ENCODE measurements around the gene LEUTX. TPM values are rescaled to one million over a fixed set of nuclear protein-coding genes. Genes with fewer than 3 reads are reported as not detected.

LEUTX gene
- total RNA-seq, 1 donor from 2014 or later, result not detected

DNA sequence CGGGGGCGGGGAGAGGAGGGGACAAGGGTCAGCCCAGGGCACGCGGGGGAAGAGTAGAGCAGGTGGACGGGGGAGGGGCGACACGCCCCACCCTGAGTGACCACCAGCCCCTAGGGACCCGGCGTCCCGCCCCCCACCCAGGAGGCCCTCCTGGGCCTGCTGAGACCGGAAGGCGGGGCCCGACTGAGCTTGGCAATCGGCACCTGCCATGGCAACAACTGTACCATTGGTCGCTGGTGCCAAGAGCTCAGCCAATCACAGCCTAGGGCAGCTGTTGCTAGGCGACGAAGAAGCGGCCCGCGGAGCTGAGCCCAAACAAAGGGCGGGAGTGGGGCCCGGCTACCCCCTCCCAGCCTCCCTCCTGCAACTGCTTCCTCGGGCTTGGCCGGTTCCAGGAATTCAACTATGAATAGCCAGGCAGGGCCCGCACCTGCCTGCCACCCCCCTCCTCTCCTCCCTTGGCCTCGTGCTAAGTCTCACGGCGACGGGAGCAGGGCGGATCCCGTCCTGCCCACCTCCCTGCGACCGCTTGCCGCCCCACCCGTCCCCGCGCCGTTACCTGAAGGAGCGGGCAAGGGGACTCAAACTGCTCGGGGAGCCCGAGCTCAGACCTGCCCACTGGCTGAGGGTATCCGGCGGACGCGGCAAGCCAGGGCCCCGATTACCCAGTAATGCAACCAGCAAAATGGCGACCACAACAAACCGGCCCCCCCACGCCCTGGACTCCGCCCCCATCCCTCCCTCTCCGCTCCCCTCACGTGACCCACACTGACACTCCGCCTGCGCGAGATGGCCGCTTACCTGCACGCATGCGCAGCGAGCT, 55.0 kb downstream of the LEUTX start, which contains the start of gene DYRK1B:
Gene DYRK1B, minus strand, starts transcription at position 699 of the 823 bp plus-strand sequence. CDS start 2,295 bp downstream, outside the sequence.
- H3K4me3 Mint-ChIP-seq (ENCODE audit: unreplicated experiment), result peak within 1 kb of the TSS; percentile 96
- H3K36me3 Mint-ChIP-seq (ENCODE audit: low read depth, unreplicated experiment), result peaks cover 54% of the 10 kb centered on the region
- peaks cover 21% of the 10 kb centered on the region for H3K27me3 Mint-ChIP-seq (ENCODE audit: unreplicated experiment)
- TF ChIP-seq, protein P1, sequence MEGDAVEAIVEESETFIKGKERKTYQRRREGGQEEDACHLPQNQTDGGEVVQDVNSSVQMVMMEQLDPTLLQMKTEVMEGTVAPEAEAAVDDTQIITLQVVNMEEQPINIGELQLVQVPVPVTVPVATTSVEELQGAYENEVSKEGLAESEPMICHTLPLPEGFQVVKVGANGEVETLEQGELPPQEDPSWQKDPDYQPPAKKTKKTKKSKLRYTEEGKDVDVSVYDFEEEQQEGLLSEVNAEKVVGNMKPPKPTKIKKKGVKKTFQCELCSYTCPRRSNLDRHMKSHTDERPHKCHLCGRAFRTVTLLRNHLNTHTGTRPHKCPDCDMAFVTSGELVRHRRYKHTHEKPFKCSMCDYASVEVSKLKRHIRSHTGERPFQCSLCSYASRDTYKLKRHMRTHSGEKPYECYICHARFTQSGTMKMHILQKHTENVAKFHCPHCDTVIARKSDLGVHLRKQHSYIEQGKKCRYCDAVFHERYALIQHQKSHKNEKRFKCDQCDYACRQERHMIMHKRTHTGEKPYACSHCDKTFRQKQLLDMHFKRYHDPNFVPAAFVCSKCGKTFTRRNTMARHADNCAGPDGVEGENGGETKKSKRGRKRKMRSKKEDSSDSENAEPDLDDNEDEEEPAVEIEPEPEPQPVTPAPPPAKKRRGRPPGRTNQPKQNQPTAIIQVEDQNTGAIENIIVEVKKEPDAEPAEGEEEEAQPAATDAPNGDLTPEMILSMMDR (IDR thresholded peaks at IDR 0.05; ENCODE audit: unreplicated experiment), result no peak
- H3K27ac Mint-ChIP-seq (ENCODE audit: unreplicated experiment), result peak within 1 kb of the TSS; percentile 97
- DNase-seq (ENCODE audit: low spot score), result peak; percentile 96
- H3K4me1 Mint-ChIP-seq (ENCODE audit: unreplicated experiment), result peaks cover 17% of the 10 kb centered on the region
- H3K9me3 Mint-ChIP-seq (ENCODE audit: unreplicated experiment), result no peaks in the 10 kb centered on the region

DNA sequence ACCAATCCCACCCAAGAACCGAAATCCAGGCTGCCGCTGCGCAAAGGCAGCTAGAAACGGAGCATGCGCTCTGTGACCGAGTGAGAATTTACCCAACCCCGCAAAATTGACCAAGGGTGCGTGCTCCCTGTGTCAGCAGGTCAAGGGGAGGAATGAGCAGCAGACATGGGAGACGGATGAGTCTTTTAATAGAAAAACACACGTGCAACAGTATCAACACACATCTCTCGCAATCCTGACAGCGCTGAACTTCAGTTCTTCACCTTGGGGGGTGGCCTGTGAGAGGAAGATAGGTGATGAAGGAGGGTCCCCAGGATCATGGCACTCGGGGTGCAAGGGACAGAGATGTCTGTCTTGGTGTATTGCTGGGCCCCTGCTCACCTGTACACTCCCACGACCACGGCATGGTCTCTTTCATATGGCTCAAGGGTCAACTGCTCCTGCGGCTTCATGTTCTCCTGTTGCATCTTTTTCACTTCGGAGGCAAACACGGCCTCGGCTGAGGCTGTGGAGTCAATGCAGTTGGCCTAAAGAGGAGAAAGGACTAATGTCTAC, 55.7 kb downstream of the LEUTX start:
- DNase-seq (ENCODE audit: low spot score), result no peak
- TF ChIP-seq, protein P1 (IDR thresholded peaks at IDR 0.05; ENCODE audit: unreplicated experiment), result no peak
- peaks cover 51% of the 10 kb centered on the region for H3K36me3 Mint-ChIP-seq (ENCODE audit: low read depth, unreplicated experiment)
- H3K27ac Mint-ChIP-seq (ENCODE audit: unreplicated experiment), result peak overlapping the region; percentile 92
- no peaks in the 10 kb centered on the region for H3K9me3 Mint-ChIP-seq (ENCODE audit: unreplicated experiment)
- peak overlapping the region; percentile 87 for H3K4me3 Mint-ChIP-seq (ENCODE audit: unreplicated experiment)
- peaks cover 22% of the 10 kb centered on the region for H3K27me3 Mint-ChIP-seq (ENCODE audit: unreplicated experiment)
- H3K4me1 Mint-ChIP-seq (ENCODE audit: unreplicated experiment), result peaks cover 17% of the 10 kb centered on the region

Small RNA genes lying within 50 kb of the gene (microRNA-seq; reads per million reads assigned to microRNA genes)
- gene MIR6719 (ENCODE audit: unreplicated experiment), result not detected

Other genes with a start within 250 kb of the LEUTX start
- 3.2 TPM for gene EID2B, start 246.0 kb upstream of the LEUTX start, total RNA-seq (ENCODE audit: unreplicated experiment)
- gene EID2, start 238.7 kb upstream of the LEUTX start, total RNA-seq (ENCODE audit: unreplicated experiment), result 19.6 TPM
- gene LGALS13, start 176.3 kb upstream of the LEUTX start, total RNA-seq (ENCODE audit: unreplicated experiment), result not detected
- not detected for gene LGALS16, start 122.9 kb upstream of the LEUTX start, total RNA-seq (ENCODE audit: unreplicated experiment)
- not detected for gene LGALS14, start 74.4 kb upstream of the LEUTX start, total RNA-seq (ENCODE audit: unreplicated experiment)
- not detected for gene CLC, start 40.8 kb upstream of the LEUTX start, total RNA-seq (ENCODE audit: unreplicated experiment)
- gene DYRK1B, start 55.3 kb downstream of the LEUTX start, total RNA-seq (ENCODE audit: unreplicated experiment), result 29.5 TPM
- gene FBL, start 67.5 kb downstream of the LEUTX start, total RNA-seq (ENCODE audit: unreplicated experiment), result 271 TPM
- gene FCGBP, start 155.8 kb downstream of the LEUTX start, total RNA-seq (ENCODE audit: unreplicated experiment), result 1.8 TPM
- 101 TPM for gene PSMC4, start 192.3 kb downstream of the LEUTX start, total RNA-seq (ENCODE audit: unreplicated experiment)
- gene ZNF546, start 218.2 kb downstream of the LEUTX start, total RNA-seq (ENCODE audit: unreplicated experiment), result 4.0 TPM

All from endothelial cell (in vitro differentiated cells).